IPS-18c (cell line): ENCODE results near the gene ADAM30.

ENCODE experiments used
- H3K4me3 ChIP-seq: 2 replicates; pipeline ENCODE4 v1.7.0; 2013; ENCODE audit warnings: low read depth, mild to moderate bottlenecking, low read length, moderate library complexity; ENCODE audit not compliant: insufficient read depth
- H3K9me3 ChIP-seq: one replicate; pipeline ENCODE4 v1.6.1; 2013; ENCODE audit warnings: mild to moderate bottlenecking, low read length, moderate library complexity; ENCODE audit not compliant: control insufficient read depth, insufficient read depth

Gene ADAM30

GRCh38 chr1:119896303-119896702 lies at the start of gene ADAM30:
Gene ADAM30, minus strand, starts transcription at chr1:119896515. Its CDS starts 179 bp downstream, at chr1:119896336.
- Histone ChIP-seq H3K9me3 (no peaks in the 10 kb centered on the region), H3K4me3 (no peak within 1 kb of the TSS)

GRCh38 chr1:119943216-119943615 lies 46.9 kb upstream of the ADAM30 start:
- H3K4me3 ChIP-seq, result no peak overlapping the region
- H3K9me3 ChIP-seq, result no peaks in the 10 kb centered on the region

- Histone ChIP-seq H3K9me3 (no peaks in the 10 kb centered on the region), H3K4me3 (no peak overlapping the region)
Measured at GRCh38 chr1:119941392-119941791, 45.1 kb upstream of the ADAM30 start.

GRCh38 chr1:119940697-119941096 lies 44.4 kb upstream of the ADAM30 start:
- no peaks in the 10 kb centered on the region for H3K9me3 ChIP-seq
- H3K4me3 ChIP-seq, result no peak overlapping the region

- no peaks in the 10 kb centered on the region for H3K9me3 ChIP-seq
Measured at GRCh38 chr1:119937198-119937597, 40.9 kb upstream of the ADAM30 start.

GRCh38 chr1:119935915-119936314 lies 39.6 kb upstream of the ADAM30 start:
- no peak overlapping the region for H3K4me3 ChIP-seq
- no peaks in the 10 kb centered on the region for H3K9me3 ChIP-seq

More at GRCh38 chr1:119937198-119937597, 40.9 kb upstream of the ADAM30 start:
- no peak overlapping the region for H3K4me3 ChIP-seq

GRCh38 chr1:119935373-119935772 lies 39.1 kb upstream of the ADAM30 start:
- H3K9me3 ChIP-seq, result no peaks in the 10 kb centered on the region
- H3K4me3 ChIP-seq, result no peak overlapping the region

- no peaks in the 10 kb centered on the region for H3K9me3 ChIP-seq
- no peak overlapping the region for H3K4me3 ChIP-seq
Measured at GRCh38 chr1:119933397-119933796, 37.1 kb upstream of the ADAM30 start.

- Histone ChIP-seq H3K9me3 (no peaks in the 10 kb centered on the region), H3K4me3 (no peak overlapping the region)
Measured at GRCh38 chr1:119929643-119930315, 33.5 kb upstream of the ADAM30 start.

GRCh38 chr1:119926553-119926952 lies 30.2 kb upstream of the ADAM30 start:
- H3K4me3 ChIP-seq, result no peak overlapping the region
- H3K9me3 ChIP-seq, result no peaks in the 10 kb centered on the region

- Histone ChIP-seq H3K9me3 (no peaks in the 10 kb centered on the region), H3K4me3 (no peak overlapping the region)
Measured at GRCh38 chr1:119924948-119925898, 28.9 kb upstream of the ADAM30 start.

- no peak overlapping the region for H3K4me3 ChIP-seq
- no peaks in the 10 kb centered on the region for H3K9me3 ChIP-seq
Measured at GRCh38 chr1:119920104-119920968, 24.0 kb upstream of the ADAM30 start.

GRCh38 chr1:119919241-119919640 lies 22.9 kb upstream of the ADAM30 start:
- no peak overlapping the region for H3K4me3 ChIP-seq
- H3K9me3 ChIP-seq, result no peaks in the 10 kb centered on the region

GRCh38 chr1:119918301-119918700 lies 22.0 kb upstream of the ADAM30 start:
- Histone ChIP-seq H3K9me3 (no peaks in the 10 kb centered on the region), H3K4me3 (no peak overlapping the region)

- no peaks in the 10 kb centered on the region for H3K9me3 ChIP-seq
- no peak overlapping the region for H3K4me3 ChIP-seq
Measured at GRCh38 chr1:119917304-119918055, 21.2 kb upstream of the ADAM30 start.

GRCh38 chr1:119915517-119915916 lies 19.2 kb upstream of the ADAM30 start:
- Histone ChIP-seq H3K4me3 (no peak overlapping the region), H3K9me3 (no peaks in the 10 kb centered on the region)

GRCh38 chr1:119914071-119914470 lies 17.8 kb upstream of the ADAM30 start:
- Histone ChIP-seq H3K4me3 (no peak overlapping the region), H3K9me3 (no peaks in the 10 kb centered on the region)
